Measurements from ENCODE around the gene FAM219B.

GRCh38 chr15:74889390-74889882 is 17.2 kb downstream of the FAM219B start:
- TF ChIP-seq GATA2 (IDR thresholded peaks at IDR 0.05; ENCODE audit: low read depth, low read length) = no peak
- no peak for TF ChIP-seq GATA3 (IDR thresholded peaks at IDR 0.05; ENCODE audit: low read depth, low read length)
